Stimulated activated CD8-positive, alpha-beta memory T cell treated with anti-CD3 and anti-CD28 coated beads, Interleukin-4, amount 100 ng/mL, for 24 hours (primary cell): ENCODE measurements around the gene ANP32E.

Experiments
- DNase-seq: peaks from one replicate; pipeline ENCODE4 v3.0.0-alpha.2; 2020; ENCODE audit warnings: low read depth

The ANP32E gene

DNA sequence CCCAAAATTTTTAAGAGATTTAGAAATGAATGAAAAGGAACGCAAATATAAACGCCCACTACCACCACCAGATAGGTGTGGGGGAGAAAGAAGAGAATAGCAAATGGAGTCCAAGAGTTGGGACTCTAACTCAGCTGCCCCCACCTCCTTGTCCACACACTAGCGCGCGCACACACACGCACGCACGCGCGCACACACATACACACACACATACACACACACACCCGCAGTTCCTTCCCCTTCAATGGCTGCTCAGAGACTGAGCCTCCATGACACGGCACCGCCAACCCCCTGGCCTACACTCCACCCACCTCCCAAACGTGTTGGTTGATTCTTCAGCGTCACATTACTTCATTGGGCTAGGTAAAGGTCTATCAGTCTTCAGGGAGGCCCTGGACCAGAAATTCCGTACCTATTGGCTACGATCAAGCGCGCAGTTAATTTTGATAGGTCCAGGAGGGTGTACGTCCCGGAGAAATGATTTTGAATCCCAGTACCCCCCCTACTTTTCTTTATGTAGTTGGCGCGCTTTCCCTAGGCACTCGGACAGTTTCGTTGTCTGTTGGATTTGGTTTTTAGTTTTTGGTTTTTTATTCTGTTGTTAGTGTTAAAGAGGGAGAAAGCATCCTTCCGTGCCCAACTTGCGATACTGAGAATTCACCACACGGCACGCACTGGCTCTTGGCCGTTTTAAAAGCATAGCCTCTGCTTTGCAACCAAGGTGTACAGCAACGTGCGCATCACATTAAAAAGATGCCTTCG is at the start of gene ANP32E:
ANP32E (minus strand) TSS at position 261 of the 762 bp plus-strand sequence. CDS start 326 bp downstream, outside the sequence.
- peak; percentile 85 for DNase-seq

DNA sequence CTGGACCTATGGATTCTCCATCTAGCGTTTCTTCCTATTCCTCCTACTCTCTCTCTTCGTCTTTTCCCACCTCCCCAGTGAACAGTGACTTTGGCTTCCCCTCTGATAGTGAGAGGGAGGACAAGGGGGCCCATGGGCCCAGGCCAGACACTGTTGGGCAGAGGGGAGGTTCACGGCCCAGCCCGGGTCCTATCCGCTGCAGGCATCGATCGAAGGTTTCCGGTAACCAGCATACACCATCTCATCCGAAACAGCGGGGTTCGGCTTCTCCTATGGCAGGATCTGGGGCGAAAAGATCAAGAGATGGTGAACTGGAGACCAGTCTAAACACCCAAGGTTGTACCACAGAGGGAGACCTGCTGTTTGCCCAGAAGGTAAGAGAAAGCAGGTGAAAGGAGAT is 47.3 kb upstream of the ANP32E start:
- DNase-seq, result no peak

DNA sequence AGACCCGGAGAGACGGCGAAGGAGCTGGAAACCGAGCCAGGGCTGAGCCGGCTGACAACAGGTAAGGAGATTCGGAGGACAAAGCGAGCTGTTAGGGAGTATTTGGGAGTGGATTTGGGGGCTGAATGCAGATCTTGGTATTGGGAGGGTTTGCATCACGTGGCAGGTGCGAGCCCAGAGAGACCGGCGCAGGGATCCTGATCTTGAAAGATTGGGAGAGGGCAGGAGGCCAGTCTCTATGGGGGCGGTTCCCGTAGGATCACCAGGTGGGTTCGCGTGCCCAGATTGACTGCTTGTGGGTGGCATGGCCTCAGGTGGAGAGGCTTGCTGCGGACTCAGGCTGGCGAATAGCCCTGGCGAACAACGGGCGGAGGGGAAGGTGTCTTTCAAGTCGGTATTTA is 46.6 kb upstream of the ANP32E start:
- no peak for DNase-seq

DNA sequence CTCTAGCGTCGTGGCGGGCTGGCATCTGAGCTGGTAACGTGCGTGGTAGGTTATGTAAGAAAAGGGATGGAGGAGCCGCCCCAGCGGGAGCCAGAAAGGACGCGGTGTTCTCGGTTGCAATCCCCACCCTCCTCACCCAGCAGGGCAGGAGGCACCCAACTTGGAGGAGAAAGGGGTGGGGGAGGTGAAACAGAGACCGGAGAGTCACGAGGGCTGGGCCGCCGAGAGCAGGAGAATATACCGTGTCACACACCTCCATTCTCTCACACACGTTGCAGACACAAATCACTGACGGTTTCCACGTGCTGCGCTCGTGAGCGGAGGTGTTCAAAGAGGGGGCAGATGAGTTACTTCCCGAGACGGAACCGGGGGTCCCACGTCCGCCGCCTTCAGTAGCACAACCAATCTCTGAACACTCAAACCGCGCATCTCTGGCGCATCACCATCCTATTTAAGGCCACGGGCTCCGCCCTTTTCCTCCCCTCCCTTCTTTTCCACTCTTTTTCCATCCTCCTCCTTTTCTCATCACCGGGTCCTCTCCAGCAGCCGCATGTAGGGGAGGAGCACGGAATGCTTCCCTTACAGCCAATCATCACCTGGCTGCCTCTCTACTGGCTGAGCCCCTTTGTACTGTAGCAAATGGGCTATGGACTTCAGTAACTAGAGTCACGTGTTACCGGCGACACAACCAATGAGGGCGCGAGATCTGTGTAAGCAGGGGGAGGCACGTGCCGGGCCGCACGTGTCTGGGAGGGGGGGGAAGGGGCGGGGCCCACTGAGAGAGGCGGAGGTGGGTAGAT is 46.0 kb upstream of the ANP32E start, which contains the start of gene CIART:
CIART (plus strand) TSS at position 797 of the 800 bp plus-strand sequence. CDS start 714 bp downstream, outside the sequence.
- peak; percentile 47 for DNase-seq

DNA sequence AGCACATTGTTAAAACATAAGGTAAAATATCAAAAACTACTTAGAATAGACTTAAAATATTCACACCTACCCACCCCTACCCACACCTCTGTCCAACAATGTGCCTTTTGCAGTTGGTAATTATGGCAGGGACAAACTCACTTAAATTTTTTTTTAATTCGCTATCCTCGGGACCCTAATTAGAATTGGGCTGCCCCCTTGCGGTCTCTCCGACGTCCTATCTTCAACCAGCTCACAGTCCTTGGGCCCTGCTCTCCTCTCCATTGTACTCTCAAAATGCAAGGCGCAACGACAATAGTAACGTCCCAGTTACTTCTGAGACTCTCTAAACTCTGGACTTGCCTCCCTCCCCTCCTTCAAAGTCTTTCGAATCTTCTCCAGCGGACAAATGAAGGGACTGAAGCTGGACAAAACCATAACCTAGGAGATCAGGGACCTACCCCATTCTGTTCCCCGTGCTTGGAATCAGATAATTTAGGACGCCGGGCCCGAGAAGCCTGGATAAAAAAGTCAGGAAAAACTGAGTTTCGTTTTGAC is 45.4 kb upstream of the ANP32E start:
- DNase-seq, result peak; percentile 40

DNA sequence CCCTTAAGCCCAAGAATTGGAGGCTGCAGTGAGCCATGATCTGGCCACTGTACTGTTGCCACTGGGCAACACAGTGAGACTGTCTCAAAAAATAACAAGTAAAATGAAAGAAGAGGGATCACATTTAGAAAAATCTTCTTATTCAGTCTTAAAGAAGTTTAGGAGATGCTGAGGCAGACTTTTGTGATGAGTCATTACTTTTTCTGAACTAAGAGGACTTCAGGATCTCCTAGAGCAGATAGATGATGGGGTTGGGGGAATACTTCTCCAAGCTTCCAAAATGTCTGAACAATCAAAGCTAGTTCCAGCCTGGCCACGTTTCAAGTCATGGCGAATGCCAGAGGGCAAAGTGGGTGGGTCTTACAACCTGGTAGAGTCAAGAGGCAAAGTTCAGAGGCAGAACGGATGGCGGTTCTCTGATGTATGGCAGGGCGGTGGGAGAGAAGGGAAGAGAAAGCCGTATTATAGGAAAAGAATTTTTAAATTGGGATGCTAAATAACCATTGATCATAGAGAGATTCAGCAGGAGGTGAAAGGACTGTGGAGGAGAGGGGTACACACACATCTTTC is 44.3 kb upstream of the ANP32E start:
- no peak for DNase-seq

DNA sequence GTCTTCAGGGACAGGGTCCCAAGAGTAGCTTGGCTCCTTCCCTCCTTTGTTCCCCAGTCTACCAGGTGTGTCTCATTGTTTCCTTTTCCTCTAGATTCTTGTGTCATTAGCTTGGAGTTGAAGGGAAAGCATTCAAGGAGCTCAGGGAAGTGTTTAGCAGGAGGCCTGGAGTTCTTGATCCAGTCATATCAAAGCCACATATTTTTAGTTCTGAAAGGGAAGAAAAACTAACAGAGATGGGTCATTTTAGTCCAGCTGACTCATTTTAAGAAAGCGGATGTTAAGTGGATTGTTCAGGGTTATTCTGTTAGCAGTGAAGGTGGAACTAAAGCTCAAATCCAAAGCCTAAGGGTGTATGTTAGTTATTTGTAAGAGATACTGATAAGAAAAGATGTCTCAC is 37.4 kb upstream of the ANP32E start:
- DNase-seq, result no peak

DNA sequence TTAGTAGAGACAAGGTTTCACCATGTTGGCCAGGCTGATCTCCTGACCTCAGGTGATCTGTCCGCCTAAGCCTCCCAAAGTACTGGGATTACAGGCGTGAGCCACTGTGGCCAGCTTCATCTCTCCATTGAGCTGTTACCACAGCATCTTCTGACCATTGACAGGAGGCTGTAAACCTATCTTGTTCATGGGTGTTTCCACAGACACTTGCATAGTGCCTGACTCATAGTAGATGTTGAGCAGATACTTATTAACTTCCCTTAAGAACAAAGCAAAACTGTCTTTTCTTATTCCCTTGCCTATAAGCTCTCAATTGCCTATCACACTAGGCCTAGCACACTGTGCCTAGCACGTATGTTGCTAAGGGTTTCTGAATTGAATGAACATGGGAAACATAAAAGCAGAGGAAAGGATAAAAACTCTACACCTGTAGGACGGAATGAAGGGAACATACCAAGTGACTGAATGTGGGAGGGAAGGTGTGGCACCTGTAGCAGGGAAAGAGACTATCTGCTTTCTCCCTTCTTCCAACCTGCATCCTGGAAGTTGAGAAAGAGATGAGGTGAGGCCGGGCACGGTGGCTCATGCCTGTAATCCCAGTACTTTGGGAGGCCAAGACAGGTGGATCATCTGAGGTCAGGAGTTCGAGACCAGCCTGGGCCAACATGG is 35.5 kb upstream of the ANP32E start:
- DNase-seq, result no peak

DNA sequence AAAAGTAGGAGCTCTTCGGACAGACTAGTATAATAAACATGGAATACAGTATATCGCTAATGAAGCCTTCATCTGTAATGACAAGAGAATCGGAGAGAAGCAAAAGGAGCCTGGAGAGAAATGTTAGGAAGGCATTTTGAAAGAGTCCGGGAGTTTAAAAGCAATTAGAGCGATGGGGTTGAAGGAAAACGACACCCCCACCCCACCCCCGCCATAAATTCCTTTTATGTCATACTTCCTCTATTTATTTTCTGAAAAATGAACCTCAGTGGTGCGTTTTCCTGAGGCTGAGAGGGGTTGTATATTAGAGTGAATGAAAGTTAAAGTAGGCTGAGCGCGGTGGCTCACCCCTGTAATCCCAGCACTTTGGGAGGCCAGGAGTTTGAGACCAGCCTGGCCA is 33.5 kb upstream of the ANP32E start:
- DNase-seq, result no peak

DNA sequence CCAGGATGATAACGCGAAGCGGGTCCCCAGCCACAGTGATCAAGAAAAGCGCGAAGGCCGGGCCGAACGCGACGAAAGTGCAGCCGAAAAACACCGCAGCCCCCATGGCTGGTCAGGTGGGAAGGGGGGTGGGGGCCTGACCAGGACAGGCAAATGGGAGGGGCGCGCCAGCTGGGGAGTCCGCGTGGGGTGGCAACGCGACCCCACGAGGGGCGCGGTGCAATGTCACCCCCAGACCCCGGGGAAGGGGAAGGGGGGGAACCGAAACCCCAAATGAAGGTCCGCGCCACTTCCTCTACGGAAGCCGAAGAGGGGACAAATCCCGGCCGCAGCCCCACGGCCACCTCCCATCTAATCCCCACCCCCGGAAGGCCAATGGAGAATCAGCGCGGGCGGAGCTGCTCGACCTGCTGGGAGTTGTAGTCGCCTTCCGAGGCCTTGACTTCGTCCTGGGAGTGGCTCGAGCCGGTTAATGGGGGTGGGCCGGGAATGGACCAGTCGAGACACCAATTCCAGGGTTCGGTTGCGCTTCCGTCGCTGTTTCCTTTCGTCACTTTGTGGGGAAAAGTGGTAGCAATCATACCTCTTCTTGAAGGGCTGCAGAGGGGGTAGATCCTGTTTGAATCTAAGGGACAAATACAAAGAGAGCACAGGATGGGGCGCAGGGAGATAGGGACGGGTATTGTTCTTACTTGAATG is 32.9 kb upstream of the ANP32E start, which contains the start of gene APH1A:
APH1A (minus strand) TSS at position 312 of the 699 bp plus-strand sequence; CDS start at position 106, 206 bp downstream.
- peak; percentile 90 for DNase-seq

DNA sequence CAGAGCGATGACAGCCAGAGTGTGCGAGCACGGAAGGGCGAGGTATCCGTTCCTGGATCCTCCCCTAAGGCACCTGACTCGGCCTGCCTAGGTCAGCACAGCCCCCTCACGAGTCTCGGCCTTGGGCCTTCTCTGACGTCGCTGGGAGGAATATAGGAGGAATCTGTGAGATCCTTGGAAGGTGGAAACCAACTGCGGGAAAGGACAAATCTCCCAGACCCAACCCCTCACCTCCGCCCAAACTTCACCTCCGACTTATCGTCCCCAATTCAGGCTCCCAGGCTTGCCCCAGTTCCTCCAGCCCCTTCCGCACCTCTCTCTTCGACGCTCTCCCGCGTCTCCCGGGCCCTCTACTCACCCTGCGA is 32.4 kb upstream of the ANP32E start:
- DNase-seq, result no peak

DNA sequence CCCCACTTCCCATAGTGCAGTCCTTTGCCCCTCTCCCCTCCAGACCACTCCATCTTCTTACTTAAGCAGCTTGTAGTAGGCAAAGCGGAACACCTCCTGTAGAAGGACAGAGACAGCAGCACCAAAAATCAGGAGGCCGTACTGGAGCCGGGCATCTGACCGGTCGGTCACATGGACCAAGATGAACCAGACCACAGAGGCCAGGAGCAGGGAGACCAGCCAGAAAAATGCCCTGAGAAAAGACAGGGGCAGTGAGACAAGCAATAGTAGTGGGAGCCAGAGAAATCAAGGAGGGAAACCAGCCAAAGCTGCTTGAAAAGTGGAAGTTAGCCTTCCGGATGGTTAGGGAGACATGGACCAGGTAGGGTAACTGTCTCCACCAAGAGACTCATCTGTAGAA is 32.0 kb upstream of the ANP32E start:
- DNase-seq, result no peak

DNA sequence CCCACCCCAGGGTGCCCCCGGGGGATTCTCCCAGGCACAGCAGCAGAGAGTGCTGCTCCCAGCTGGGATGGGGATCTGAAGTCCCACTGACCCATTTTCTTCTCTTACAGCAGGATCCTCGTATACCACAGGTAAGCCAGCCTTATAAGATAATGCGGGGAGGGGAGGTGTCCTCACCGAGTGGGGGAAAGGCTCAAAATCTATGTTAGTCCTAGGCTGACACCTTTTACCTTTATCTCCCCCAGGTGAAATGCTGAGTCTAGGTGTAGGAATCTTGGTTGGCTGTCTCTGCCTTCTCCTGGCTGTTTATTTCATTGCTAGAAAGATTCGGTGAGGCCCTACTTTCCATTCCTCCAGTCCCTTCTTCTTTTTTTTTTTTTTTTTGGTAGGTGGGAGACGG is 27.6 kb upstream of the ANP32E start:
- DNase-seq, result no peak

DNA sequence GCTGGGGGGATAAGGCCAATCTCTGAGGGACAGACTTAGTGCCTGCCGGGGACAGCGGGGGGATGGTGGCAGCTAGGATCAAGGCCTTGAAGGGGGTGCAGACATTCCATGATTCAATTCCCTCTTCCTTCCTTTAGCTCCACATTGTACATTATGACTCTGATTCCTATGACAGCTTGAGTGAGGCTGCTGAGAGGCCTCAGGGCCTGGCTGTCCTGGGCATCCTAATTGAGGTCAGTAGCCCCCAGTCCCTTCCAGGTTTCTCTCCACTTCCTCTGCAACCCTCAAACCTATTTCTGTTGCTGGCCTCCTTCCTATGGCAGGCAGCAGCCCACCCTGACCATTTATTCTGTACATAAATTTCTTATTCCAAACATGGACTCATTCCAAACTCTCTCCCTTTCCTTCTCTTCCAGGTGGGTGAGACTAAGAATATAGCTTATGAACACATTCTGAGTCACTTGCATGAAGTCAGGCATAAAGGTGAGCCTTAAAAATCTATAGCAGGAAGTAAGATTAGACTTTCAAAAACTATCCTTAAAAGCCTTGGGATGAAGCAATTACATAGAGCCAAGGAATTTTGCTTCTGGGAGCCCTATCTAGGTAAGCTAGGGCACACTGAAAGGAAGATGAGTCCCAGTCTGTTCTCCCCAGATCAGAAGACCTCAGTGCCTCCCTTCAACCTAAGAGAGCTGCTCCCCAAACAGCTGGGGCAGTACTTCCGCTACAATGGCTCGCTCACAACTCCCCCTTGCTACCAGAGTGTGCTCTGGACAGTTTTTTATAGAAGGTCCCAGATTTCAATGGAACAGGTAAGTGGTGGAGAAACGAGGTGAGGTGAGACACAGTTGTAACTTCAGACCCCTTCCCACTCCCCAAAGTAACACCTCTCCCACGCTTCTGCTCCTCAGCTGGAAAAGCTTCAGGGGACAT is 26.7 kb upstream of the ANP32E start:
- DNase-seq, result no peak

DNA sequence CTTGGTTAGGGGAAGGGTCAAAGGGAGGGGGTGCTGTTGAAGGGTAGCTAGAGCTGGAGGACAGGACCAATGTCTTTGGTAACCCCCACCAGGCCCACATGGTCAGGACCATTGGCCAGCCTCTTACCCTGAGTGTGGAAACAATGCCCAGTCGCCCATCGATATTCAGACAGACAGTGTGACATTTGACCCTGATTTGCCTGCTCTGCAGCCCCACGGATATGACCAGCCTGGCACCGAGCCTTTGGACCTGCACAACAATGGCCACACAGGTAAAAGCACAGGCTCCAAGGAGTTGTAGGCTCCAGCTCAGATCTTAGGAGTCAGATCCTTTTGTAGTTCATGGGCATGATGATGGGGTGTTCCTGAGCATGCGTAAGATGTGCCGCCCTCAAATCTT is 25.5 kb upstream of the ANP32E start:
- DNase-seq, result no peak

DNA sequence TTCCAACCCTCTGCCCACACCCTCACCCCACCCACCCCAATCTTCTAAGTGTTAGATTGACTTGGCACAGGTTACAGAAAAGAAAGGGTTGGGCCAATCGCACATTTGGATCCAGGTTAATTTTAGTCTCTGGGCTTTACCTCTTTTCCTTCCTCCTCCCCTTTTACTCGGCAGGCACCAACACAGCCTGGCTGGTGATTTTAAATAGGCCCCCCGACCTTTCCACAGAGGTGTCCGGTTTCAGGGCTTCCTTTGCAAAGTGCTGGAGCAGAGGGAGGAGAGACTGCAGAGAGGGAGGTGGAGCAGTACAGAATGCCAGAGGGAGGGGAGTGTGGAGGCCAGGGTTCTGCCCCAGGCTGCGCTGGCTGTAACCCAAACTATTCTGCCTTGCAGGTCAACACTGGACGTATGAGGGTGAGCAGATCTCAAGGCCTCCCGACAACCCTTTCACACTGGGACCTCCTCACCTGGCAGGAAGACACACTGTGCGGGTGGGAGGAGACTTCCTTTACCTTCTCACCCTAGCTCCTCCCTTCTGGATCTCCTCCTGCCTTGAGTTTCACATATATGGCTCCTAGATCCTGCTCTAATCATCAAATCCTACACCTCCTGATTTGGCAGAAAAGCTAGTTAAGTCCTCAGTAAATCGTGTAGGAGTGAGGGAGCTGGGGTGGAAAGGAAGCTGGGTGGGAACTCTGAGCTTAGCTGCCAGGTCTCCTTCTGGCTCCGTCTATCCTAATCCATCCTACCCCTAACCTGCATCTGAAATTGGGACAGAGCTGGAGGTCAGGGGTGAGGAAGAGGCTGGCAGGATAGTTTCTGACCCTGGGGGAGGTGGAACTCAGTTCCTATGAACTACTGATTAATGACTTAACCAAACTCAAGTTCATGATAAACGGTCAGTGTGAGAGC is 24.1 kb upstream of the ANP32E start:
- DNase-seq, result no peak

DNA sequence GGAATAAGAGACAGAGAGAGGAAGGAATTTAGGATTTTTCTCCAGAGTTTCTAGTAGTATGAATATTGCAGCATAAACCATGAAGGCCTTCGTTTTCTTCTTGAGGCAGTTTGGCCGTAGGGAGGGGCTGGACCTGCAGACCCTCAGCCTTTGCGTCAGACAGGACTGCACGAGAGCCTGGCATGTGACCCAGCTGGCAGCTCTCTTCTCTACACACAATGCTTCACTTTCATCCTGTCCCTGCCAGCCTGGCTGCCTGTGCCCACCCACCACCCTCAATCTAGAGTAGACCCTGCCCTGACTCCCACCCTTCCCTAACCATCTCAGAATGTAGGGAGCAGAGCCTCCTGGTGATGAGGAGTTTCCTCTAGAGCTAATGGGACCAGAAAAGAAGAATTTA is 23.3 kb upstream of the ANP32E start:
- DNase-seq, result no peak

DNA sequence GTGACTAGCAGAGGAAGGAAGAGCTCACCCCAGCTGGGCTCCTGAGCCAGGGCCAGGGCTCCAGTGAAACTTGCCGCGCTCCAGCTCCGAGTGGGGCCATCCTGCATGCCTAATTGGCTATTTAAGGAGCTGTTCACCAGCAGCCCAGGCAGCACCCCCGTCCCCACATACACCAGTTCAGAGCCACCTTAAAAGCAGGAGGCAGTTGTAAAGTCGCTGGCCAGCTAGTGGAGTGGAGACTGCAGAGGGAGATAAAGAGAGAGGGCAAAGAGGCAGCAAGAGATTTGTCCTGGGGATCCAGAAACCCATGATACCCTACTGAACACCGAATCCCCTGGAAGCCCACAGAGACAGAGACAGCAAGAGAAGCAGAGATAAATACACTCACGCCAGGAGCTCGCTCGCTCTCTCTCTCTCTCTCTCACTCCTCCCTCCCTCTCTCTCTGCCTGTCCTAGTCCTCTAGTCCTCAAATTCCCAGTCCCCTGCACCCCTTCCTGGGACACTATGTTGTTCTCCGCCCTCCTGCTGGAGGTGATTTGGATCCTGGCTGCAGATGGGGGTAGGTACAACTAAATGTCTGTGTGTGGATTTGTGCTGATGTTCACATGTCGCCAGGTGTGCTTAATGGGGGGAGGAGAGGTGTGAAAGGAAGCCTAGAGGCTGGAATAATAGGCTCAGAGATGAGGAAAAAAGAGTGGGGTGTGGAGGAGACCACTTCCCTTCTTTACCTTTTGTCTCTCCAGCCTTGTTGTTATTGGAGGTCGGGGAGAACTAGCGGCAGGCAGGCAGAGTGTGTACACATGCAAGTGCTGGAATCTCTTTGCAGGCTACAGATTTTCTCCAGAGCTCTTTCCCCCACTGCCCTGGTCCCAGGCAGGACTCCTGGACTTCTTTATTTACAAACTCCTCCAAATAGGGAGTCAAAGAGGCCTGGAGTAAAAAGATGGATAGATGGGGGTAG is 22.0 kb upstream of the ANP32E start, which contains the start of gene CA14:
CA14 (plus strand) TSS at position 151 of the 962 bp plus-strand sequence; CDS start at position 506, 355 bp downstream.
- DNase-seq, result no peak
